HG02759 (cell line): ENCODE results near the gene SKAP1.

ENCODE experiments used
- ATAC-seq: cut with Tn5 transposase; IDR thresholded peaks from one replicate; pipeline ENCODE4 v1.9.1; 2021; ENCODE audit warnings: mild to moderate bottlenecking, moderate library complexity; ENCODE audit not compliant: unreplicated experiment

SKAP1 gene

GRCh38 chr17:48084932-48085331 is 345.1 kb downstream of the SKAP1 start:
- no peak for ATAC-seq
